ENCODE measurements around the gene PHACTR3.

The PHACTR3 gene

DNA sequence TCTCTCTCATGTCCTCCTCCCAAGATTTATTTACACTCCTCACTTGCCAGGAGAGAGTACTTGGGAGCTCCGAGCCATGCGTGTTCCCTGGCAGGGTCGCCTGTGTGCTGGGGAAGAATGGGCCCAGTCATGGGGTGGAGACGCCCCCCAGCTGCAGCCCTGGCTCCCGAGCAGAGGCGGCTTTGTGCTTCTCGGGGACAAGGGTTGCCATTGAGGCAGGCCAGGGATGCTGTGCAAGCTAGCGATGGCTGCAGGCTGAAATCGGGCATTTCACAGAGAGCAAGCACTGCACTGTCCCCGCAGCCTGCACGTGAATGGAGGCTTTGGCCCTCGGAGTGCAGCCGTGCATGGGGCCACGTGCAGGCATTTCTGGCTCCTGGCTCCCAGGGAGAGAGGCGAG is 23.8 kb downstream of the PHACTR3 start:
- DNase-seq (ENCODE audit: low read depth) = no peak
- no peak overlapping the region for H3K4me3 ChIP-seq (ENCODE audit: low read length)
- TF ChIP-seq, protein P1, sequence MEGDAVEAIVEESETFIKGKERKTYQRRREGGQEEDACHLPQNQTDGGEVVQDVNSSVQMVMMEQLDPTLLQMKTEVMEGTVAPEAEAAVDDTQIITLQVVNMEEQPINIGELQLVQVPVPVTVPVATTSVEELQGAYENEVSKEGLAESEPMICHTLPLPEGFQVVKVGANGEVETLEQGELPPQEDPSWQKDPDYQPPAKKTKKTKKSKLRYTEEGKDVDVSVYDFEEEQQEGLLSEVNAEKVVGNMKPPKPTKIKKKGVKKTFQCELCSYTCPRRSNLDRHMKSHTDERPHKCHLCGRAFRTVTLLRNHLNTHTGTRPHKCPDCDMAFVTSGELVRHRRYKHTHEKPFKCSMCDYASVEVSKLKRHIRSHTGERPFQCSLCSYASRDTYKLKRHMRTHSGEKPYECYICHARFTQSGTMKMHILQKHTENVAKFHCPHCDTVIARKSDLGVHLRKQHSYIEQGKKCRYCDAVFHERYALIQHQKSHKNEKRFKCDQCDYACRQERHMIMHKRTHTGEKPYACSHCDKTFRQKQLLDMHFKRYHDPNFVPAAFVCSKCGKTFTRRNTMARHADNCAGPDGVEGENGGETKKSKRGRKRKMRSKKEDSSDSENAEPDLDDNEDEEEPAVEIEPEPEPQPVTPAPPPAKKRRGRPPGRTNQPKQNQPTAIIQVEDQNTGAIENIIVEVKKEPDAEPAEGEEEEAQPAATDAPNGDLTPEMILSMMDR (conservative IDR thresholded peaks at IDR 0.05; ENCODE audit: low read length) = no peak

DNA sequence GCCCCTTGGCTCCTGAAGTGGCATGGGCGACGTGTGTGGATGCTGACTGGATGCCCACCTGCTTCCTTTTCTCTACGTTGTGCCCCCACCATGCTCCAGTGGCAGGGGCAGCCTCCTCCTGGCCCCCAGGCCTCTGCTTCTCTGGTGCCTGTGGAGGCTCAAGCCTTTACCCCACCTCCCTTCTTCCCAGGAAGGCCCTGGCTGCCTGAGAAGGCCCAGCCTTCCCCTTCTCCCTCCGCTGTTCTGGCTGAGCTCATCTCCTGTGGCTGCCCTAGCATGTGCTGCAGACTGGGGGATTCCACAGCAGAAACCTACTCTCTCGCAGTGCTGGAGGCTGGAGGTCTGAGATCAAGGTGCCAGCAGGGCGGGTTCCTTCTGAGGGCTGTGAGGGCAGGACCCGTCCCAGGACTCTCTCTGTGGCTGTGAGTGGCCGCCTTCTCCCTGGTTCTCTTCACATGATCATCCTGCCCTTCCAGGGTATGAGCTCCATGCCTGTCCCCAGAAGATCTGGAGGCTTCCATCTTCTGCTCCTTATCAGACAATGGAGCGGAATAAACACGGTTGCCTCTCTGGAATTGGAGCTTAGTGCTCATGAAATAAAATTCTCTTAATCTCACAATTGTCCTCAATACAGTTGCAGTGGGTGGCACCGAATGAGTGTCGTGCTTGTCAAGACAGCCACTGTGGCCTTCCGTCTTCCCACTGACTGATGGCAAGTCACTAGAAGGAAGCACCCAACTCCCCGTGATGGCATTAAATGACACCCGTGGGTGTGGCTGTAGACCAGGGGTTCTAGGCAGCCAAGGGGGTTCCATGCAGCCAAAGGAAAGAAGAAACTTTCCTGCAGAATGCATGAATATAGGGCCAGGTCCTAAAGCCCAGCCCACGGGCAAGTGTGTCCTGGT is 25.1 kb downstream of the PHACTR3 start:
- DNase-seq (ENCODE audit: low read depth) = no peak
- TF ChIP-seq, protein P1 (conservative IDR thresholded peaks at IDR 0.05; ENCODE audit: low read length) = no peak
- H3K4me3 ChIP-seq (ENCODE audit: low read length) = no peak overlapping the region

DNA sequence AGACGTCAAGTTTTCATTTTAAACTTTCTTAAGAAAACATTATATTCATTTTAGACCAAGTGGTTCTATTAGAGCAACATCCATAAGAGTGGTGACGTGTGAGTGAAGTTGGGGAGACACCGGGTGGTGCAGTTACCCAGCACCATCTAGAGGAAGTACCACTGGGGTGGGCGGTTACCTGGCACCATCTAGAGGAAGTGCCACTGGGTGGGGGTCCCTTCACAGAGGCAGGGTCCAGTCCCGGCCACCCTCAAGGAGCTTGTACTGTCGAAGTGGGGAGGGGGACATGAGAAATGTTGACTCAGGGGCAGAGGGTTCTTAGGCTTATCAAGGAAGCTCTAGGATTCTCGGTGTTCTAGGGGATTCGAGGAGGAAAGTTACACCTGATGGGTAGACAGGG is 26.2 kb downstream of the PHACTR3 start:
- DNase-seq (ENCODE audit: low read depth) = no peak
- TF ChIP-seq, protein P1 (conservative IDR thresholded peaks at IDR 0.05; ENCODE audit: low read length) = no peak
- no peak overlapping the region for H3K4me3 ChIP-seq (ENCODE audit: low read length)

DNA sequence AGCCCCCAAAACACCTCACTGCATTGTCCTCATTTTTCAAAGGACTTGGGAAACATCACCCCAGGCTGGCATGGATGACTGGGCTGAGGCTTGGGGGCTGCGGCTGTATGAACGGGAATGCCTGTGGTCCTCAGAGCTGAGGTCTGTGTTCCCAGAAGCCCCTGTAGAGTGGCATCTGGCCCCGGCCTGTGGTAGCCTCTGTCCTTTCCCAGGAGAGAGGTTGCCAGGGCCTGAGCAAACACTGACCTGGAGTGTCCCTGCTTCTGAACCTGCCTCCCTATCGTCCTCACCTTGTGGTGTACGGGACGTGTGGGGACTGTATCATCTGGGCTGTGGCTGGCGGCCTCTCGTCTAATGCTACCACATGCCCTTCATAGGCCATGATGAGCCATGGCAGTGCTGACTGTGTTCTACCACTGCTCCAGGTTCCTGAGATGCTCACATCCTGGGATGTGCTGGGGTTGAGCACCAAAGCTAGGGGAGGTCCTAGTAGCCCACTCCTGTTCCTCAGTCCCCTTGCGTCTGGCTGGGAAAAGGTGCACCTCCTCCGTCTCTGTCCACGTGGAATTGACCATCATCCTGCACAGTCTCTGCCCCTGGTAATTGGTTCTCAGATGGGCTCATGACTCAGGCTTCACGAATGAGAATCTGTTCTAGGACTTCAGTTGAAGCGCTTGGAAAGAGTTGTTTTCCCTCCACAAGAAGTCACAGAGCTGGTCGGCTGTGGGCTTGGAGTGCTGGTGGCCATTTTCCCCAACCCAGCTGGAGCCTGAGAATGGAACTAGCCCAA is 27.6 kb downstream of the PHACTR3 start:
- no peak for DNase-seq (ENCODE audit: low read depth)
- TF ChIP-seq, protein P1 (conservative IDR thresholded peaks at IDR 0.05; ENCODE audit: low read length) = no peak

DNA sequence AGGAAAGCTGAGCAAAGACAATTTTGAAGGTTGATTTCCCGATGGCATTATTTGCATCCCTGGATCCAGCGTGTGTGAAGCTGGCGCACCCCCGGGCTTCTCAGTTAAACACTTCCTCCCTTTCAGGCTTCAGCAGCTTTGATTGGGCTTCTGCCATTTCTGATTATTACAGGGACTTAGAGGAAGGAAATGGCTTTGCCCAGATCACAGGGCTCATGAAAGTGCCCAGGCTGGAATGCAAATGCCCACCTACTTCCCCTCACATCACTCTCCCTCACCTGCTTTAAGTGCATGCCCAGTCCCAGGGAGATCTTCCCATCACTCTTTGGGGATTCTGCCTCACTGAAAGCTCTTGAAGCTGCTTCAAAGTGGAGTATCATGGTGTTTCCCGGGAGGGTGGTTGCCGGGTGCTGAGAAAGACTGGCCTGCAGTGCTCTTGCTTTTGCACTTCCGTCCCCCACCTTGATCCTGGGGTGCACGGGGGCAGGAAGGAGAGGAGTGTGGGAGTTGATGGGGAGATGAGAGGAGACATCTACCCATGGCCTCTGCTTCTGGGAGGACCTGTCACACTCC is 28.3 kb downstream of the PHACTR3 start:
- no peak for DNase-seq (ENCODE audit: low read depth)
- TF ChIP-seq, protein P1 (conservative IDR thresholded peaks at IDR 0.05; ENCODE audit: low read length) = no peak
- H3K4me3 ChIP-seq (ENCODE audit: low read length) = no peak overlapping the region

More for the DNA sequence above, 27.6 kb downstream of the PHACTR3 start:
- H3K4me3 ChIP-seq (ENCODE audit: low read length) = no peak overlapping the region

DNA sequence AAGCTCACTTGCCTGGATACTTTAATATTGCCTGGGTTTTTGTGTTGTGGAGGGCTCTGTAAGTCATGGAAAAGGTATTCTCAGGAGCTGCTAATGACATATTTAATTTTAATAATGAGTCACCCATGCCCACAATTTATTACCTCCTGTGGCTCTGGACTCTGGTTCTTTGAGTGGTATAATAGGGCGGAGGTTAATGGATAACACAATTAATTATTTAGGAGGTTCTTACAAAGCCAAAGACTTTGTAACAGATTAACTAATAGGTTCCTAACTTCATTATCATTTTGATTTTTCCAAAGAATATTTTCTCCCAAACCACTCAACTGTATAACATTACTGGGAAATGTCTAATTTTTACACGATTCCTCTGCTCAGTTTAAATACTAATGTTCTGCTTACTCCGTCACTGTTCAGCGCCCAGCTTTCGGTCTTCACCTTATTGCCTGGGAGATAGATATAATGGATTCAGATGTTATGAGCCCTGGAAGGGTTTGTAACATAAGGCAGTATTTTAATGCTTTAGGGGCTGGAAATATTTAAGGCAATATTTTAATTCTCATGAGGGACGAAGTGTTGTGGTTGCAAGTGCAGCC is 29.4 kb downstream of the PHACTR3 start:
- DNase-seq (ENCODE audit: low read depth) = no peak
- TF ChIP-seq, protein P1 (conservative IDR thresholded peaks at IDR 0.05; ENCODE audit: low read length) = no peak

More for the DNA sequence above, 29.4 kb downstream of the PHACTR3 start:
- H3K4me3 ChIP-seq (ENCODE audit: low read length) = no peak overlapping the region
